ENCODE data around the gene SUPT3H. TPM values are rescaled to one million over a fixed set of nuclear protein-coding genes. Genes with fewer than 3 reads are reported as not detected.

SUPT3H gene
- total and polyA plus RNA-seq, 2 of the 8 experiments (the other 6 are each of a cell fraction or from before 2014, with no cell fraction given): 18.8 to 23.0 TPM

DNA sequence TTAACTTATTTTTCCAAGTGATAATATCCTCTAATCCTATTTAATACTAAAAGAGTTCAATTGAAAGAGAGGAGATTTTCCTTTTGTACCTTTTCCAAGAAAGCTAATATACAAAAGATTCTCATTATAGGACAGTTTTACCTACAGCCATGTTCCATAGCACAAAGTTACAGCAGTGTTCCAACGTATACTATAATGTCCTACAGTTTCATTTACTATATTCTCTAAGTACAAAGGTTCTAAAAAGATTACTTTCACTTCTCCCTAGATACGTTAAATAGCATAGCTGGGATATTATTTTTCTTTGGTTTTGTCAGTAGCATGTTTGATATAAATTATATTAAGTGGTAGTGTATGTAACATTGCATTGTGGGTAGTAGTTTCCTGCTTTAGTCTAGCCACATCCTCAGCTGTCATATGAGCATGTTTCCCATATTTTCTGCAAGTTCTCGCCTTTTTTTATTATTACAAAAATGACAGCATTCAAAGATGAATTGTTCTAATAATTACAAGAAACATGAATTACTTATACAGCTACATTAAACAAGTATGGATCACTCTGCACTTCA is 54.0 kb downstream of the SUPT3H start (continued):
- TF ChIP-seq, protein P1, sequence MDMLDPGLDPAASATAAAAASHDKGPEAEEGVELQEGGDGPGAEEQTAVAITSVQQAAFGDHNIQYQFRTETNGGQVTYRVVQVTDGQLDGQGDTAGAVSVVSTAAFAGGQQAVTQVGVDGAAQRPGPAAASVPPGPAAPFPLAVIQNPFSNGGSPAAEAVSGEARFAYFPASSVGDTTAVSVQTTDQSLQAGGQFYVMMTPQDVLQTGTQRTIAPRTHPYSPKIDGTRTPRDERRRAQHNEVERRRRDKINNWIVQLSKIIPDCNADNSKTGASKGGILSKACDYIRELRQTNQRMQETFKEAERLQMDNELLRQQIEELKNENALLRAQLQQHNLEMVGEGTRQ (IDR thresholded peaks at IDR 0.05; ENCODE audit: low read length): no peak
- TF ChIP-seq SRF (IDR thresholded peaks at IDR 0.05; ENCODE audit: low read depth, low read length): no peak
- TF ChIP-seq RXRA (IDR thresholded peaks at IDR 0.05; ENCODE audit: insufficient read depth, low read depth, low read length): no peak
- TF ChIP-seq, protein P2, sequence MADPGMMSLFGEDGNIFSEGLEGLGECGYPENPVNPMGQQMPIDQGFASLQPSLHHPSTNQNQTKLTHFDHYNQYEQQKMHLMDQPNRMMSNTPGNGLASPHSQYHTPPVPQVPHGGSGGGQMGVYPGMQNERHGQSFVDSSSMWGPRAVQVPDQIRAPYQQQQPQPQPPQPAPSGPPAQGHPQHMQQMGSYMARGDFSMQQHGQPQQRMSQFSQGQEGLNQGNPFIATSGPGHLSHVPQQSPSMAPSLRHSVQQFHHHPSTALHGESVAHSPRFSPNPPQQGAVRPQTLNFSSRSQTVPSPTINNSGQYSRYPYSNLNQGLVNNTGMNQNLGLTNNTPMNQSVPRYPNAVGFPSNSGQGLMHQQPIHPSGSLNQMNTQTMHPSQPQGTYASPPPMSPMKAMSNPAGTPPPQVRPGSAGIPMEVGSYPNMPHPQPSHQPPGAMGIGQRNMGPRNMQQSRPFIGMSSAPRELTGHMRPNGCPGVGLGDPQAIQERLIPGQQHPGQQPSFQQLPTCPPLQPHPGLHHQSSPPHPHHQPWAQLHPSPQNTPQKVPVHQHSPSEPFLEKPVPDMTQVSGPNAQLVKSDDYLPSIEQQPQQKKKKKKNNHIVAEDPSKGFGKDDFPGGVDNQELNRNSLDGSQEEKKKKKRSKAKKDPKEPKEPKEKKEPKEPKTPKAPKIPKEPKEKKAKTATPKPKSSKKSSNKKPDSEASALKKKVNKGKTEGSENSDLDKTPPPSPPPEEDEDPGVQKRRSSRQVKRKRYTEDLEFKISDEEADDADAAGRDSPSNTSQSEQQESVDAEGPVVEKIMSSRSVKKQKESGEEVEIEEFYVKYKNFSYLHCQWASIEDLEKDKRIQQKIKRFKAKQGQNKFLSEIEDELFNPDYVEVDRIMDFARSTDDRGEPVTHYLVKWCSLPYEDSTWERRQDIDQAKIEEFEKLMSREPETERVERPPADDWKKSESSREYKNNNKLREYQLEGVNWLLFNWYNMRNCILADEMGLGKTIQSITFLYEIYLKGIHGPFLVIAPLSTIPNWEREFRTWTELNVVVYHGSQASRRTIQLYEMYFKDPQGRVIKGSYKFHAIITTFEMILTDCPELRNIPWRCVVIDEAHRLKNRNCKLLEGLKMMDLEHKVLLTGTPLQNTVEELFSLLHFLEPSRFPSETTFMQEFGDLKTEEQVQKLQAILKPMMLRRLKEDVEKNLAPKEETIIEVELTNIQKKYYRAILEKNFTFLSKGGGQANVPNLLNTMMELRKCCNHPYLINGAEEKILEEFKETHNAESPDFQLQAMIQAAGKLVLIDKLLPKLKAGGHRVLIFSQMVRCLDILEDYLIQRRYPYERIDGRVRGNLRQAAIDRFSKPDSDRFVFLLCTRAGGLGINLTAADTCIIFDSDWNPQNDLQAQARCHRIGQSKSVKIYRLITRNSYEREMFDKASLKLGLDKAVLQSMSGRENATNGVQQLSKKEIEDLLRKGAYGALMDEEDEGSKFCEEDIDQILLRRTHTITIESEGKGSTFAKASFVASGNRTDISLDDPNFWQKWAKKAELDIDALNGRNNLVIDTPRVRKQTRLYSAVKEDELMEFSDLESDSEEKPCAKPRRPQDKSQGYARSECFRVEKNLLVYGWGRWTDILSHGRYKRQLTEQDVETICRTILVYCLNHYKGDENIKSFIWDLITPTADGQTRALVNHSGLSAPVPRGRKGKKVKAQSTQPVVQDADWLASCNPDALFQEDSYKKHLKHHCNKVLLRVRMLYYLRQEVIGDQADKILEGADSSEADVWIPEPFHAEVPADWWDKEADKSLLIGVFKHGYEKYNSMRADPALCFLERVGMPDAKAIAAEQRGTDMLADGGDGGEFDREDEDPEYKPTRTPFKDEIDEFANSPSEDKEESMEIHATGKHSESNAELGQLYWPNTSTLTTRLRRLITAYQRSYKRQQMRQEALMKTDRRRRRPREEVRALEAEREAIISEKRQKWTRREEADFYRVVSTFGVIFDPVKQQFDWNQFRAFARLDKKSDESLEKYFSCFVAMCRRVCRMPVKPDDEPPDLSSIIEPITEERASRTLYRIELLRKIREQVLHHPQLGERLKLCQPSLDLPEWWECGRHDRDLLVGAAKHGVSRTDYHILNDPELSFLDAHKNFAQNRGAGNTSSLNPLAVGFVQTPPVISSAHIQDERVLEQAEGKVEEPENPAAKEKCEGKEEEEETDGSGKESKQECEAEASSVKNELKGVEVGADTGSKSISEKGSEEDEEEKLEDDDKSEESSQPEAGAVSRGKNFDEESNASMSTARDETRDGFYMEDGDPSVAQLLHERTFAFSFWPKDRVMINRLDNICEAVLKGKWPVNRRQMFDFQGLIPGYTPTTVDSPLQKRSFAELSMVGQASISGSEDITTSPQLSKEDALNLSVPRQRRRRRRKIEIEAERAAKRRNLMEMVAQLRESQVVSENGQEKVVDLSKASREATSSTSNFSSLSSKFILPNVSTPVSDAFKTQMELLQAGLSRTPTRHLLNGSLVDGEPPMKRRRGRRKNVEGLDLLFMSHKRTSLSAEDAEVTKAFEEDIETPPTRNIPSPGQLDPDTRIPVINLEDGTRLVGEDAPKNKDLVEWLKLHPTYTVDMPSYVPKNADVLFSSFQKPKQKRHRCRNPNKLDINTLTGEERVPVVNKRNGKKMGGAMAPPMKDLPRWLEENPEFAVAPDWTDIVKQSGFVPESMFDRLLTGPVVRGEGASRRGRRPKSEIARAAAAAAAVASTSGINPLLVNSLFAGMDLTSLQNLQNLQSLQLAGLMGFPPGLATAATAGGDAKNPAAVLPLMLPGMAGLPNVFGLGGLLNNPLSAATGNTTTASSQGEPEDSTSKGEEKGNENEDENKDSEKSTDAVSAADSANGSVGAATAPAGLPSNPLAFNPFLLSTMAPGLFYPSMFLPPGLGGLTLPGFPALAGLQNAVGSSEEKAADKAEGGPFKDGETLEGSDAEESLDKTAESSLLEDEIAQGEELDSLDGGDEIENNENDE (IDR thresholded peaks at IDR 0.05; ENCODE audit: insufficient replicate concordance, low read length): no peak
- TF ChIP-seq CHD1 (IDR thresholded peaks at IDR 0.05; ENCODE audit: low read depth, low read length): no peak
